HG02759 (cell line): ENCODE data around the gene FRMPD1.

Experiments
- ATAC-seq: cut with Tn5 transposase; IDR thresholded peaks from one replicate; pipeline ENCODE4 v1.9.1; 2021; ENCODE audit warnings: mild to moderate bottlenecking, moderate library complexity; ENCODE audit not compliant: unreplicated experiment

FRMPD1 gene

DNA sequence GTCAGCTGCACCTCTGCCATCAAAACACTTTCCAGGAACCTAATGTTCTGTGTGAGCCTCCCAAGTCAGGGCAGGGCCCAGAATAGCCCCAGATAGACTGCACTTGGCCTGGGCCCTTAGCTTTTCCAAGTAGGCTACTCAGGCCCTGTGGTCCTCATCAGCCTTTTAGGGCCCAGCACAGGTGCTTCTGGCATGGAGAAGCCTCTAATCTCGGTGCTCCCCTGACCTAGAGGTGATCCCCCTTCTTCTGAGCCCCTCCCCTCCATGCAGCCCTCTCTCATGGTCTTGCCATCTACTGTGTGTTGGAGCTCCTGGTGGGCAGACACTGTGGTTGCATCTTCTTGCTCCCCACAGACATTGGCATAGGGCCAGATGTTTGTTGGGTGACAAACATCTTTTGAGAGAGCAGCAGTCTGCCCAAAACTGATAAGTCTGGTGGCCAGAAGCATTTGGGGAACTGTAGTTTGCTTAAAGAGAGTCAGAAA, 28.1 kb downstream of the FRMPD1 start:
- ATAC-seq = no peak

DNA sequence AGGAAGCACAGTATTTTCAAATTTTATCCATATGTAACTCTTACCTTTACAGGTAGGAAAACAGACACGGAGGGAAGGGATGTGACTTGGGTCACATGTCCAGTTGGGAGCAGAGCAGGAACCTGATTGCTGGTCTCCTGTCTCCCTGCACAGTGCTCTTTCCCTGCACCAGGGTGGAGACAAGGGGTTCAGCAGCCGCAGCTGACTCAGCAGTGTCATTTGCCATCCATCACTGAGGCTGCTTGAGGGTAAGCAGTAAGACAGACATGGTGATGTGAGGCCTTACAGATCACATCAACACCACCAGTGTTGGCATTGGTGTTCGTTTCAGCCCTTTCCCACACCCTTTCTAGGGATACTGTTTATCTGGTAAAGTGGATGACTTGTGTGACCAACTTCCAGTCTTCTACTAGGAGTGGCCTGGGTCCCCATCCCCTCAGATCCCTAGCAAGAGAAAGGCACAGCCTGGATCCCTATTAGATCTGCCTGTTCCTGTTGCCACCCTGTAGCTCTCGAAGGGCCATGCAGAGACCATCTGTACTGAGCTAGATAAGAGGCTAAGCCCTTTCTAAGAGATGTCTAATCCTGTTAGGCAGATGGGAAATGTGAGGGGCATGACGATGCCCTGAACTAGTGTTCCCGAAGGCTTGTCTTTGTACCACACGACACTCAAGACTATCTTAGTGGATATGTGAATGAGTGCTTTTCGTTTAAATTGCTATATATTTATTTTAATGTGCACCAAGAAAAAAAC, 29.1 kb downstream of the FRMPD1 start:
- ATAC-seq = no peak

GRCh38 chr9:37682951-37683350, 32.2 kb downstream of the FRMPD1 start:
- ATAC-seq = no peak

DNA sequence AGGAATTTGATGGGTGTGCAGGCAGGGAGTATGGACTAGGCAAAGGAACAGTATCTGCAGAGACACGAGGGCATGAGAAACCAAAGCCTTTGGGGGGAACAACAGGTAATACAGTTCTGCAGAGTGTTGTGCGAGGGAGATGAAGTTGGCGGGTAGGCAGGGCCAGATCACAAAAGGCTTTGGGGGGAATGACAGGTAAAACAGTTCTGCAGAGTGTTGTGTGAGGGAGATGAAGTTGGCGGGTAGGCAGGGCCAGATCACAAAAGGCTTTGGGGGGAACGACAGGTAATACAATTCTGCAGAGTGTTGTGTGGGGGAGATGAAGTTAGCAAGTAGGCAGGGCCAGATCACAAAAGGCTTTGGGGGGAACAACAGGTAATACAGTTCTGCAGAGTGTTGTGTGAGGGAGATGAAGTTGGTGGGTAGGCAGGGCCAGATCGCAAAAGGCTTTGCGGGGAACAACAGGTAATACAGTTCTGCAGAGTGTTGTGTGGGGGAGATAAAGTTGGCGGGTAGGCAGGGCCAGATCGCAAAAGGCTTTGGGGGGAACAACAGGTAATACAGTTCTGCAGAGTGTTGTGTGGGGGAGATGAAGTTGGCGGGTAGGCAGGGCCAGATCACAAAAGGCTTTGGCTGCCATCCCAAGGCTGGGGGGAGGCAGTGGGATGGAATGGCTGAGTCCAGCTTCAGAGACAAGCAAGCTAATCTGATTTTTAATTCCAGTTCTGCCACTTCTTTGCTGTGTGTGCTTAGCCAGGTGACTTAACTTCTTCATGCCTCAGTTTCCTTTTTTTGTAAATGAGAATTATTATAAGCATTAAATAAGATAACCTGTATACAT, 33.0 kb downstream of the FRMPD1 start:
- ATAC-seq = no peak

- no peak for ATAC-seq
Observed at GRCh38 chr9:37692622-37693221, 42.0 kb downstream of the FRMPD1 start.

DNA sequence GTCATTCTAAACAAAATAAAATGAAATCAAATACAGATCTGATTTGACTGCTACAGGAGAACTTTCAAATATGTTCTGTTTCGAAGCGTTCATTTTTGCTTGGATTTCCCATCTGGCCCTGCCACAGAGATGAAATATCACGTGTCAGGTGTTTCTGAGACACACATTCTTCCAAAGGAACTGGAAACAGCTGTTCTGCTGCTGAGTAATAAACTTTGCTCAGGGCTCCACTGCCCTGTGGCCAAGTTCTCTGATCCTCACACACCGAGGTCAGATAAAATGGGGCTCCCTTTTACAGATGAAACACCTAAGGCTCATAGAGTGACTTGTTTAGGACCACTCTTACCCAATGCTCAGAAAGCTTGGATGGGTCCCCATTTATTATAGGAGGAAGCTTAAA, 42.5 kb downstream of the FRMPD1 start:
- ATAC-seq = no peak

- ATAC-seq = no peak
Observed at GRCh38 chr9:37694355-37694754, 43.6 kb downstream of the FRMPD1 start.

GRCh38 chr9:37696528-37696927, 45.8 kb downstream of the FRMPD1 start:
- ATAC-seq = no peak

- no peak for ATAC-seq
Observed at GRCh38 chr9:37700131-37700530, 49.4 kb downstream of the FRMPD1 start.

DNA sequence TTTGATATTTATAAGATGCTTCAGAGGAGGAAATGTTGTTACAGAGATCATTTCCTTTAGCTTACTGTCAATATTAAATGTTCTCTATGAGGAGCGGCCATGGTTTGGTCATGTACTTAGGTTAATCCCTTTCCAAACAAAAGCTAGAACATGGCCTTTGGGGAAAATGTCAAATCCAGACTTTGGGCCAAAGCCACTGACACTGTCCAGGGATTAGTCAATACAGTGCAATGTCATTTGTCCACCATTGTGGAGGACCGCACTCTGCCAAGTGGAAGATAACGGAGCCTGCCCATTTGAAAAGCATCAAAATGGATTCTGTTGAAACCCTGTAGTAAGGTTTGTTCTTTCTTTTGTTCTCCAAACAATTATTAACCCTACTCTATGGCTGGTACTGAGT, 50.1 kb downstream of the FRMPD1 start:
- ATAC-seq = no peak

DNA sequence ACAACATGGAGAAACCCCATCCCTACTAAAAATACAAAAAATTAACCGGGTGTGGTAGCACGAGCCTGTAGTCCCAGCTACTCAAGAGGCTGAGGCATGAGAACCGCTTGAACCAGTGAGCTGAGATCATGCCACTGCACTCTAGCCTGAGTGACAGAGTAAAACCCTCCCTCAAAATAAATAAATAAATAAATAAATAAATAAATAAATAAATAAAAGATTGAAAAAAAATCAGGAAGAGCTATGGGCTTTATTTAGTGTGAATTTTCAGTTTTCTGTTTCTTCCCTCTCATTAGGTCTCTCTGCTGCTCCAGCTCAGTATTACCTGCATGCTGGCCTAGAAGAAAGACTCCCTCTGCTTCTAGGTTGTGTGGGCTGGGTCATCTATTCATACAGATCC, 55.0 kb downstream of the FRMPD1 start:
- ATAC-seq = no peak

- ATAC-seq = no peak
Observed at GRCh38 chr9:37706290-37706689, 55.5 kb downstream of the FRMPD1 start.

GRCh38 chr9:37707748-37708147, 57.0 kb downstream of the FRMPD1 start:
- no peak for ATAC-seq

DNA sequence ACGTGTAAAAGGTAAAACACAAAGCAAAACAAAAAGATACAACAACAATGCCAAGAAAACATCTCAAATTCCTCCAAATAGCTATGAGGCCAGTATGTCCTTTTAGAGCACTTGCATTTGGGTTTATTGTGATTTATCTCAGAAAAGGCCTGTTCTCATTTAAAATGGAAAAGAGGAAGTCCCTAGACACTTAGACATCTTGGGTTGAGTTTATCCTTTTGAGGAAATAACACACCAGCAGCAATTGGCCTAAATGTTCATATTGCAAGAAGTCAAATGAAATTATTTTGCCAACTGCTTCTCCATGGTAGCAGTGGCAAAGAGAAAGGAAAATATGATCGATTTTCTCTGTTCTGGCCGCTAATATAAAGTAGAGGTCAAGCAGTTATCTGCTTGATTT, 59.3 kb downstream of the FRMPD1 start:
- ATAC-seq = no peak

DNA sequence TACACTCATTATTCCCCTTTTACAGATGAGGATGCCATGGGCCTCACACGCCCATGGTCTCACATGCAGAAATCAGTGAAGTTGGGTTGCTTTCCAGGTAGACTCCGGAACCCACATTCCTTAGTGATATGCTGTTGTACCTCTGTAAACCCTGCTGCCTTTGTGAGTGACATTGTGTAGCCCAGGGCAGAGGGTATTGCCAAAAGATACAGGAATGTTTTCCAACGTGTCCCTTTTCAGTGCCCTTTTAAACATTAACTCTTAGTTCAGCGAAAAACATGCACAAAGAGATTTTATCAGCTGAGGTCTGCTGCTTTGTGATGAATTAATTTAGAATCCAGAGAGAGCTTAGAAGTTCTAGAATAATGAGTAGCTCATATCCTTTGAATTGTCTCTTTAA, 64.5 kb downstream of the FRMPD1 start:
- no peak for ATAC-seq

DNA sequence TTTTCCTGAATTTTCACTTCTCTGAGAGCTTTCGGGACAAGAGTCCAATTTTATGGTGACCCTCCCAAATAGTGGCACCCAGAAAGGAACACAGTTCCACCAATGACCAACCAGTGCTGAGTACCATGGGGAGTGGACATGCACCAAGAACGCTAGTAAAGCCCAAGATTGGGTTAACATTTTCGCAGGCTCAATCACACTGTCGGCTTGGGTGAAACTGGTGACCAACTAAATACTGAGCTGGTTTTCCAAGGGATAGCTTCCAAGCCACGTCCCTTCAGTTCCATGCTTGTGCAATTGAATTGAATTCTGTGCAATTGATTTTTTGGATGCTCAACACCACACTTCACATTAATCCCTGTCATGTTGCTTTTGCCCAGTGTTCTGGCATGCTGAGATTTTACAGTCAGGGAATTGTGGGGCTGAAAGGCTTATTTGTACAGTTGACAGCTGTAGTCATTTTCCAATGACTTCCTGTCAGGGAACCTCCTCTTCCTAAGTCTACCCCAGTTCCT, 65.3 kb downstream of the FRMPD1 start:
- no peak for ATAC-seq

DNA sequence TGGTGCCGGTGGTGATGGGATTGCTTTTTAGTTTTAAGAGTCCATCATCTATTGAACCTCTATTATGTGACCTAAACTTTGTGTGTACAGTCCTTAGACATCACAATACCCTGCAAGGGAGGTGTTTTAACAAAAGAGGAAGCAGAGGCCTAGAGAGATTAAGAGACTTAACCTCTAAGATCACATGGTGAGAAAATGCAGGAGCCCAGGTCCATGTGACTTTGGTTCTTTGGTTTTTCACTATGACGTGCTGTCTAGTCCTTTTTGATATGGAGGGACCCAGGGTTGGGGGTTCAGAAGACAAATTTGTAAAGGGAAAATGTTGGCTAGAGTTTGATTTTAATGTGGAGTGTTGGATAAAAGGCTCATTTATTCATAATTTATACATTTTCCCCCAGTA, 68.8 kb downstream of the FRMPD1 start:
- no peak for ATAC-seq

DNA sequence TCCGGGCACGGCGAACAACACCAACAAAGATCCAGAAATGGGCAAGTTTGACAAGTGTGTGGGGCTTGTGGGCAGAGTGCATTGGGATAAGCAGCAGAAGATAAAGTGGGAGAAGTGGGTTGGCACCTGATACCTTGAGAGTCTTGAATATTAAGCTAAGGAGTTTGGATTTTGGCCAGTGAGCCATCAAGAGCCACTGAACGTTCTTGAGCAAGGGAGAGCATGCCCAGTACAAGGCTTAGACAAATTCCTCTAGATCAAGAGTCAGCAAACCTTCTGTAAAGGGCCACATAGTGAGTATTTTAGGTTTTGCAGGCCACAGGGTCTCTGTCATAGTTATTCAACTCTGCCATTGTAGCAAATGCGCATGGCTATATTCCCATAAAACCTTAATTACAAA, 76.3 kb downstream of the FRMPD1 start:
- no peak for ATAC-seq

- no peak for ATAC-seq
Observed at GRCh38 chr9:37729499-37729898, 78.7 kb downstream of the FRMPD1 start.

DNA sequence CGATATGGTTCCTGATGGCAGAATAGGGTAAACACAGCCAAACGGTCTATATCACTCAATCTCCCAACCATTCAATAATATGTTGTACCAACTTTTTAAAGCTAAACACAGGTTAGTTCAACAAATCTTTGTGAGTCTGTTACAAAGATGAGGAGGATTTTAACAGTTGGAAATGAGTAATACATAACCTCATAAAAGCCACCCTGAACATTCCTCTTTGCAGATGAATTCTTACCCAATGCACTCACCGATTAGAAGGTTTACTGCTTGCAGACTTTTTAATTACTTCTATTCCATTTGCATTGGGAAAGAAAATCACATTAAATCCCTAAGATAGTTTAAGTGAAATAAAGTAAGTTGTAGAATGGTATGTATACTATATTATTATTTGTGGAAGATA, 79.5 kb downstream of the FRMPD1 start:
- no peak for ATAC-seq

DNA sequence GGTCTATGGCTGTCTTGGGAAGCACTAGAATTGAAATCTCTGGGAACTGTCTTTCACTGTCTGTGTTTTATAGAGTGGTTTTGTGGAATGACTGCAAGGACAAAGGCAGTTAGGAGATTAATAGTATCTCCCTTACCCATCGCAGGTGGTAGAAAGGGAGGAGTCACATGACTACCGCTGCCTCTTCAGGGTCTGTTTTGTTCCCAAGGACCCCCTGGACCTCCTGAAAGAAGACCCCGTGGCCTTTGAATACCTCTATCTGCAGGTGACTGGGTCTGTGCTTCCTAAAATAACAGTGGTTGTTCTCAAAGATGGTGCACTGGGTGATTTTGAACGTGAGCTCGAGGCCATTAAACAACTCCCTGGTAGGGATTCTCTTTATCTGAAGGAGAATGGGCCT, 80.1 kb downstream of the FRMPD1 start:
- no peak for ATAC-seq
